HG03558 (cell line): ENCODE results near the gene ETV1.
"Not testable (repeated sequence)": the region's sequence is repeated elsewhere in the genome, so short reads cannot be mapped to it uniquely, and the experiment has no call there.

Experiments
- ATAC-seq: cut with Tn5 transposase; IDR thresholded peaks from one replicate; pipeline ENCODE4 v1.9.1; 2021; ENCODE audit warnings: moderate number of reproducible peaks; ENCODE audit not compliant: unreplicated experiment; ENCODE audit errors: extremely low read depth

The ETV1 gene

GRCh38 chr7:13945670-13946069 is 43.8 kb downstream of the ETV1 start:
- ATAC-seq = no peak

- no peak for ATAC-seq
Observed at GRCh38 chr7:13933536-13933935, 55.9 kb downstream of the ETV1 start.

DNA sequence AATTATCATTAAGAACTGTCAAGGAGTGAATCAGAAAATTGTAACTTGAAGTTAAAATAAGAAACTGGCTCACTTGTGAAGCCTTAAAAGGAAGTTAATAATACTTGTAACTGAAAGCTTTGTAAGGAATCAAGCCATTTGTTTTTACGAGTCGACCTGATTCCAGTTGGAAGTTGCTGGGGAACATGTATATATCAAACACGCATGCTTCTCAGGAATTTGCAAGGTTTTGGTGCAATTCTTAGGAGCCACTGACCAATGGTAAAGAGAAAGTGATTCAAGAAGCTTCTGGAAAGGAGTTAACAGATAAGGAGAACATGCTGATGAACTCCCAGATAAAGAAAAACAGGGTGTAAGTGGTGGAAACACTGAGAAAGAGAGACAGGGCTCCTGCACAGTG is 56.4 kb downstream of the ETV1 start:
- no peak for ATAC-seq

DNA sequence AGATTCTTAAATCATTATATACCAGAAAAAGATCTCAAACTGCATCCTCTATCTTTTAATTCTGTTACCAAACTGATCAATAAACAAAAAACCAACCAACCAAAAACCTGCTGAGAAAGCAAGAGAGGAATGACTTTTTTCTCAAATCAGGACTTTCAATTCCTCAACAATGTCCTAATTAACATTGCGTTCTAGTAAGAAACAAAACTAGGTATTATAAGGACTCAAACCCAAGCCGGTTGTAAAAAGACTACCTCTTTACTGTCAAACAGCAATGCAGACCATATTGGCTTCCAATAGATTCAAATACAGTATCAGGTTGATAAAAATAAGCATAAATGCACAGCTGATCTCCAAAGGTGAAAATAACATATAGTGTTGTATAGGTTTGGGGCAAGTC is 57.3 kb downstream of the ETV1 start:
- ATAC-seq = no peak

DNA sequence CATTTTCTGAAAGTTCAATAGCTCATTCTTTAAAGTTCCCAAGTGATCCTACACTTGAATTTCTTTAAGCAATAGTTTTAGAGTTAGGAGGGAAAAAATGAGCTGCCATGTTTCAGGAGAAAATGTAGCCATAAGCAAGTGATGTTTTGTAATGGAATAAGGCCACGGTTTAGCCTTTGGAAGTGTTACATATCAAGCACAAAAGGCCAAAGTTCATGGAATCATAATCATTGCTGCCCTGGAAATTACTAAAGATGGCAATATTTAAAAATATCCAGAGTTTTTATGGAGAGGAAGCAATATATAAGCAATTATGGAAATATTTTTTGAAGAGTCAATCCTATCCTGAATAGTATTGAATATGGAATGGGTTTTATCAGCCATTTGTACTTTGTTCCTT is 68.4 kb downstream of the ETV1 start:
- ATAC-seq = no peak

GRCh38 chr7:13920053-13920697 is 69.3 kb downstream of the ETV1 start:
- ATAC-seq = no peak

DNA sequence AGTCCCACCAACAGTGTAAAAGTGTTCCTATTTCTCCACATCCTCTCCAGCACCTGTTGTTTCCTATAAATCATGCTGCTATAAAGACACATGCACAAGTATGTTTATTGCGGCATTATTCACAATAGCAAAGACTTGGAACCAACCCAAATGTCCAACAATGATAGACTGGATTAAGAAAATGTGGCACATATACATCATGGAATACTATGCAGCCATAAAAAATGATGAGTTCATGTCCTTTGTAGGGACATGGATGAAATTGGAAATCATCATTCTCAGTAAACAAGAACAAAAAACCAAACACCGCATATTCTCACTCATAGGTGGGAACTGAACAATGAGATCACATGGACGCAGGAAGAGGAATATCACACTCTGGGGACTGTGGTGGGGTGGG is 71.1 kb downstream of the ETV1 start:
- not testable (repeated sequence) for ATAC-seq

DNA sequence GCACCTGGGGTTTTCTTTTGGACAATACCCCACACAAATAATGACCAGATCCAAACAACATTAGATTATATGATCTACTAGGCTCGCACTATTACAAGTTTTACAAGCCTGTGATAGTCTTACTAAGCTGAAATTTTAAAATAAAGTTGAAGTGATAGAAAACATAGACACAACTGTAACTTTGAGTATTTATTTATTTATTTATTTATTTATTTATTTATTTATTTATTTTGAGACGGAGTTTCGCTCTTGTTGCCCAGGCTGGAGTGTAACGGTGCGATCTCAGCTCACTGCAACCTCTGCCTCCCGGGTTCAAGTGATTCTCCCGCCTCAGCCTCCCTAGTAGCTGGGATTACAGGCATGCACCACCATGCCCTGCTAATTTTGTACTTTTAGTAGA is 72.4 kb downstream of the ETV1 start:
- ATAC-seq = not testable (repeated sequence)

- no peak for ATAC-seq
Observed at GRCh38 chr7:13915891-13916290, 73.6 kb downstream of the ETV1 start.

- ATAC-seq = no peak
Observed at GRCh38 chr7:13912715-13913278, 76.7 kb downstream of the ETV1 start.

- no peak for ATAC-seq
Observed at GRCh38 chr7:13911909-13912308, 77.6 kb downstream of the ETV1 start.

DNA sequence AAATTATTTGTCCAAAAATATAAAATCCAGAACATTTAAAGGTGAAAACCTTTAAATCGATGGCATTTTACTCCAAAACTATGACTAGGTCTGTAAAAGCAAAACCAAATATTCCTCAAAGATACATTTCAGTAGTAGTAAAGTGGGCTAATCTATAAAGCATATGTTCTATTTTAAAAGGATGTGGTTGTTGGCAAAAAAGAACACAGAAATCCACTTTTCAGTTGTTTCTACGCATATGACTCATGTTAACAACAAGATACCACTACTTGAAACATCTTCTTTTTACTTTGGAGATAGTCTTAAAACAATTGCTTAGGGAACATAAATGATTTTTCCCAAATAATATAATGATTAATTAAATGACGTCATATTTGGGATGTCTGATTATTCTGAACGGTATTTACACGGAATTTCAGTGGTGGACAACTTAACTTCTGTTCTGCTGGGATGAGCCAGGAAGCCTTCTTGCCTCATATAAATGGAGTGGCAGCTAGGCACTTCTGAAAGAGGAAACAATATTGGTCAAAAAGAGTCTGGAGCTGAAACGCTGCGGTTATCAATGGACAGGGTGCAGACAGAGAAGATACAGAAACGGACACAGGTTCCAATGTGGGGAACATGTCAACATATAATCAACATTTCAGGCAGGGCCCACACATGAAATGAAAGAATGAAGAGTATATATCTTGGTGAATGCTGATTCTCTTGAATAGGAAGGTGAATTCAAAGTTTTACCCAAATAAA is 78.5 kb downstream of the ETV1 start:
- no peak for ATAC-seq

DNA sequence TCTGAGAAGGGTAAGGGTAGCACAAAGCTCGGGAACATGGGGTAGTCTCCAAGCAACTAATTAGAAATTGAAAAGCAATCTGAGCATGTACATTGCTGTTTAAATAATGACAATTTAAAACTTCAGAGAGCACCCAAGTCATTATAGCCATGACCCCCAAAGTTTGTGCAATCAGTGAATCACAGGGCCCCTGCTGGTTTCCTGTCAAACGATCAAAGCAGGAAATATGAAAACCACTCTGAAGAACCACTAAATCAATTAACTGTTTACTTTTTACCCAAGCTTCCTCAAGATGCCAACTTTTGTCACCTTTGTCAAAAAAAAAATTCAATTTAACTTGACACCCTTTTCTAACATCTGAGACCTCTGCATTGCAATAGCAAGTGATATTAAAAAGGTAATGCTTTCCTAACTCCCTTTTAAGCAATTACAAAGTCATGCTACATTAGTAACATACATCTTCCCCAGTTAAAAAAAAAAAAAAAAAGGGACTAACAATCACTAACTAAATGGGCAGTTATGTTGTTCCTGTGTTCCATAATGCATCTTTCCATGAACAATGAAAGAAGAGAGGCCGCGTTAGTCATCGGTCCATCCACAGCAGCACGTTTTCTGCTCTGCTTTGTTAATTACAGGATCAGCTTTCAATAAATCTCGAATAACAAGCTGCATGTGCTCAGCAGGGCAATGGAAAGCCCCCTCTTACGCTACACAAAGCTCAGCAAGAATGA is 80.6 kb downstream of the ETV1 start:
- no peak for ATAC-seq

DNA sequence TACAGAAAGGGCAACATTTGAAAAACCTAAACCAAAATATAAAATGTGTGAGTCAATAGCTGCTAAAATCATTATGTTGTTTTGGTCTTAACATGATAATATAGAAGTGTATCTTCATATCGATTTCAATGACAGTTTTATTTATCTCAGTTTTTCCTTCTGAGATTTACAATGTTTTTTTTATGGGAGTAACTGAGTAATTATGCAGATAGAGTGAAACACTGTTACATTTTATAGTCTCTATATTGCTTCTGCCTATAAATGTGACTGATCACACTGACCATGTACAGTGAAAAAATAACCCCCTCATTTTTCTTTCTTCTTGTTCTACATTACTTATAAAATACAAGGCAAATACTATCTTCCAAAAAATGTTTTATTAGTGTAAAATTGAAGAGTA is 81.6 kb downstream of the ETV1 start:
- ATAC-seq = no peak

GRCh38 chr7:13904689-13905088 is 84.8 kb downstream of the ETV1 start:
- no peak for ATAC-seq

DNA sequence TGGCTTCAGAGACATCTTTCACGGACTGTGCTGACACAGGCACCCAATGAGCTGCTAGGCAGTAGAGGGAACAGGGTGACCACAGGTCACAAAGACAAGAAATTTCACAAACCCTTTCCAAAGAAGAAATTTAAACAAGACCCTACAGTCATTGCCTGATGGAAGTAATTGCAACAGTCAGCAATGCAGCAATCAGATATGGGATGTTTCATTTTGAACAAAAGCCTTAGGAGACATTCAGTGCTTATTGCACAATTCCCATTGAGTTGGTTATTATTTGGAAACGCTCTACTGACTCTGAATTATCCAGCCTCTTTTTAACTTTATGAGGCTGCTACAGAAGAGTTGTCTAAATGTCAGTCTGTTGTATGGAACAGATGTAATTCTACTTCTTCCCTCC is 85.5 kb downstream of the ETV1 start:
- no peak for ATAC-seq

GRCh38 chr7:13901577-13901976 is 87.9 kb downstream of the ETV1 start:
- ATAC-seq = no peak

GRCh38 chr7:13898957-13899670 is 90.4 kb downstream of the ETV1 start:
- no peak for ATAC-seq

DNA sequence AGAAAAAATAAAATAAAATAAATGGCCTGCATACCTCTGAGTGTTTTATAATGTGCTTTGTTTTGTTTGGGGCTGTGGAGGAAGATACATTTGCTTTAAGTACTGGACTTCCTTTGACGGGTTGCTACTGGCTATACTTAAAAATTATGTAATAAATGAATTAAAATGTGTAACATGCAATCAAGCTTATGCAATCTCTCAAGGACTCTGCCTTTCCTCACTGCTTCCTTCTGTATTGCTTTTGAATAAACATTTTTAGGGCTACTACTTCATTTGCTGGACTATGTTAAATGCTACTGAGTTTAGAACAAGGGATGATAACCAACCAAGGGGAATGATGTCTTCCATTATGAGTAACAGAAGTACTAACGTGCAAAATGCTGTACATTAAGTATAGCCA is 91.6 kb downstream of the ETV1 start:
- no peak for ATAC-seq

DNA sequence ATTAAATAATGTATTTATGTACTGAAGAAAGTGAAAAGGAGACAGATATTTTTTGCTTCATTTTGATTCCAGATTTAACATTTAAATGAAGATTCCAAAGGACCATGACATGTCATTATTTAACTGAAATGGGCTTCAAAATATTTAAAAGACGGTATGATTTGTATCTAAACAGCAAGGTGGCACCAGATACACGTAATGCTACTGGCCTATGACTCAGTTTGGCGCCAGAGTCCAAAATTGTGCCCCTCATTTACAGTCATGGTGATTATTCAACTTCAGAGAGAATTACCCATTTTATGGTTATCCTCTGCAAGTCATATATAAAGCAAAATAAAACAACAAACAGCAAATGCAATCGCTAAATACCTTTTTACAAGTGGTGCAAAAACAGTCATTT is 94.5 kb downstream of the ETV1 start:
- no peak for ATAC-seq

- ATAC-seq = no peak
Observed at GRCh38 chr7:13894377-13894776, 95.1 kb downstream of the ETV1 start.
